ENCODE measurements around the gene CFC1. TPM values are rescaled to one million over a fixed set of nuclear protein-coding genes. Genes with fewer than 3 reads are reported as not detected.
"Not testable (repeated sequence)": the region's sequence is repeated elsewhere in the genome, so short reads cannot be mapped to it uniquely, and the experiment has no call there.

Gene CFC1
- total and polyA plus RNA-seq, 4 donors, result 3.3 to 21.4 (median 11.6) TPM

DNA sequence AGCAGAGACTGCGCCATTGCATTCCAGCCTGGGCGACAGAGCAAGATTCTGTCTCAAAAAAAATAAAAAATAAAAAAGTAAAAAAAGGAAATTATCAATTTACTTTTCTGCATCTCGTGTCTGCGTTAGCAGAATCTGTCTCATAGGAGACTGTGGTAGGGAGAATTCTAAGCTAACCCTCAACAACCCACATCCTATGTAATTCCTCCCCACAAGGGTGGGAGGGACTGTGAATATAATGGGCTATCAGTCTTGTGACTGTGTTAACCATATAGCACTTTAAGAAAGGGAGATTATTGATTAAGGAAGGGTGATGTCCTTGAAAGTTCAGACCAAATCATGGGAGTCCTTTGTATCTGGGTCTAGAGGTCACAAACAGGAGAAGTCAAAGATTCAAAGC is 33.2 kb downstream of the CFC1 start:
- not testable (repeated sequence) for H3K9me3 ChIP-seq (ENCODE audit: control insufficient read depth, insufficient read depth, low read length); H3K4me3 ChIP-seq (ENCODE audit: low read depth, low read length); H3K27ac ChIP-seq (ENCODE audit: low read depth, low read length); H3K27me3 ChIP-seq (ENCODE audit: control insufficient read depth, insufficient read depth, low read length); DNase-seq (ENCODE audit: low read depth in 4 of 6, low spot score in 6 of 6); H3K36me3 ChIP-seq (ENCODE audit: control insufficient read depth, insufficient read depth, low read length); H3K4me1 ChIP-seq (ENCODE audit: control insufficient read depth, insufficient read depth, low read length)
- no CpG with 5 or more reads among the region's 4 CpGs for WGBS (ENCODE audit: insufficient coverage)

DNA sequence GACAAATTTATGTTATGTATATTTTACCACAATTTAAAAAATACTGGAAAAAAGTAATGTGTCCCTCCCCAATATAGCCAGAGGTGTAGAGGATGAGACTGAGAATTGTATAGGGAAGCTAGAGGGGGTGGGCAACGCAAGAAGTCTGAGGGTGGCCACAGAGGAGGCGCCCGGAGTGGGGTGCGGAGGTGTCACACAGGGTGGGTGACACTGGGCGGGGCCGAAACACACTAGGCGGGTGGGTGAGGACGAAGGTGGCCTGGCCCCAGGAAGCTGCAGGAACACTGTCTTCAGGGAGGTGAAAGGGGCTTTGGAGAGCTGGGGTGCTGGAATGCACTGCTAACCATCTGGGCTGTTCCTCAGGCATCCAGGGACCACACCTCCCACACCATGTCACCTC is 42.9 kb downstream of the CFC1 start:
- no CpG with 5 or more reads among the region's 8 CpGs for WGBS (ENCODE audit: insufficient coverage)
- H3K36me3 ChIP-seq (ENCODE audit: control insufficient read depth, insufficient read depth, low read length); H3K4me3 ChIP-seq (ENCODE audit: low read depth, low read length); H3K27me3 ChIP-seq (ENCODE audit: control insufficient read depth, insufficient read depth, low read length); DNase-seq (ENCODE audit: low read depth in 4 of 6, low spot score in 6 of 6); H3K4me1 ChIP-seq (ENCODE audit: control insufficient read depth, insufficient read depth, low read length); H3K9me3 ChIP-seq (ENCODE audit: control insufficient read depth, insufficient read depth, low read length); H3K27ac ChIP-seq (ENCODE audit: low read depth, low read length): not testable (repeated sequence)

DNA sequence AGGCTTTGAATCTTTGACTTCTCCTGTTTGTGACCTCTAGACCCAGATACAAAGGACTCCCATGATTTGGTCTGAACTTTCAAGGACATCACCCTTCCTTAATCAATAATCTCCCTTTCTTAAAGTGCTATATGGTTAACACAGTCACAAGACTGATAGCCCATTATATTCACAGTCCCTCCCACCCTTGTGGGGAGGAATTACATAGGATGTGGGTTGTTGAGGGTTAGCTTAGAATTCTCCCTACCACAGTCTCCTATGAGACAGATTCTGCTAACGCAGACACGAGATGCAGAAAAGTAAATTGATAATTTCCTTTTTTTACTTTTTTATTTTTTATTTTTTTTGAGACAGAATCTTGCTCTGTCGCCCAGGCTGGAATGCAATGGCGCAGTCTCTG is 45.2 kb downstream of the CFC1 start:
- not testable (repeated sequence) for H3K27me3 ChIP-seq (ENCODE audit: control insufficient read depth, insufficient read depth, low read length); H3K36me3 ChIP-seq (ENCODE audit: control insufficient read depth, insufficient read depth, low read length); H3K4me1 ChIP-seq (ENCODE audit: control insufficient read depth, insufficient read depth, low read length); H3K9me3 ChIP-seq (ENCODE audit: control insufficient read depth, insufficient read depth, low read length); H3K27ac ChIP-seq (ENCODE audit: low read depth, low read length); H3K4me3 ChIP-seq (ENCODE audit: low read depth, low read length); DNase-seq (ENCODE audit: low read depth in 4 of 6, low spot score in 6 of 6)
- WGBS (ENCODE audit: insufficient coverage), result no CpG with 5 or more reads among the region's 4 CpGs

GRCh38 chr2:130549475-130549874 is 49.9 kb downstream of the CFC1 start:
- not testable (repeated sequence) for H3K9me3 ChIP-seq (ENCODE audit: control insufficient read depth, insufficient read depth, low read length); DNase-seq (ENCODE audit: low read depth in 4 of 6, low spot score in 6 of 6); H3K36me3 ChIP-seq (ENCODE audit: control insufficient read depth, insufficient read depth, low read length); H3K27ac ChIP-seq (ENCODE audit: low read depth, low read length); H3K4me1 ChIP-seq (ENCODE audit: control insufficient read depth, insufficient read depth, low read length); H3K4me3 ChIP-seq (ENCODE audit: low read depth, low read length); H3K27me3 ChIP-seq (ENCODE audit: control insufficient read depth, insufficient read depth, low read length)
- WGBS (ENCODE audit: insufficient coverage), result no CpG with 5 or more reads among the region's 27 CpGs

DNA sequence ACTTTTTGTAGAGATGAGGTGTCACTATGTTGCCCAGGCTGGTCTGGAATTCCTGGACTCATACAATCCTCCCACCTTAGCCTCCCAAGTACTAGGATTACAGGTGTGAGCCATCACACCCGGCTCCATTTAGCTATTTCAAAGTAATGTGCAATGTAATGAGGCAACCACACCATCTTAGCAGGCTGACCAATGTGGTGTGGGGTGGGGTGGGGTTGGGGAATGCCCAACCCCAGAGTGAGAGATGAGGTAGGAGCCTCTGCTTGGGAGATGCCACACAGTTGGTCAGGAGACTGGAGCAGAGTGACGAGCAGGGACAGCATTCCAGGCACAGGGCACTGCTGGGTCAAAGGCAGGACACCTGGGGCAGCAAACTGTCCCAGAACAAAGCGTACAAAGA is 51.0 kb downstream of the CFC1 start:
- H3K9me3 ChIP-seq (ENCODE audit: control insufficient read depth, insufficient read depth, low read length); H3K4me1 ChIP-seq (ENCODE audit: control insufficient read depth, insufficient read depth, low read length); H3K27ac ChIP-seq (ENCODE audit: low read depth, low read length); DNase-seq (ENCODE audit: low read depth in 4 of 6, low spot score in 6 of 6); H3K36me3 ChIP-seq (ENCODE audit: control insufficient read depth, insufficient read depth, low read length); H3K4me3 ChIP-seq (ENCODE audit: low read depth, low read length); H3K27me3 ChIP-seq (ENCODE audit: control insufficient read depth, insufficient read depth, low read length): not testable (repeated sequence)
- no CpG with 5 or more reads among the region's 3 CpGs for WGBS (ENCODE audit: insufficient coverage)

- not testable (repeated sequence) for H3K36me3 ChIP-seq (ENCODE audit: control insufficient read depth, insufficient read depth, low read length); H3K4me3 ChIP-seq (ENCODE audit: low read depth, low read length); H3K27me3 ChIP-seq (ENCODE audit: control insufficient read depth, insufficient read depth, low read length); H3K27ac ChIP-seq (ENCODE audit: low read depth, low read length); H3K9me3 ChIP-seq (ENCODE audit: control insufficient read depth, insufficient read depth, low read length); H3K4me1 ChIP-seq (ENCODE audit: control insufficient read depth, insufficient read depth, low read length); DNase-seq (ENCODE audit: low read depth in 4 of 6, low spot score in 6 of 6)
- whole genome bisulfite sequencing (ENCODE audit: insufficient coverage), result no CpG with 5 or more reads among the region's 5 CpGs
Measured at GRCh38 chr2:130544978-130545377, 54.4 kb downstream of the CFC1 start.

GRCh38 chr2:130543785-130544528 is 55.4 kb downstream of the CFC1 start:
- WGBS (ENCODE audit: insufficient coverage), result no CpG with 5 or more reads among the region's 12 CpGs
- H3K4me3 ChIP-seq (ENCODE audit: low read depth, low read length); H3K4me1 ChIP-seq (ENCODE audit: control insufficient read depth, insufficient read depth, low read length); DNase-seq (ENCODE audit: low read depth in 4 of 6, low spot score in 6 of 6); H3K27ac ChIP-seq (ENCODE audit: low read depth, low read length); H3K27me3 ChIP-seq (ENCODE audit: control insufficient read depth, insufficient read depth, low read length); H3K9me3 ChIP-seq (ENCODE audit: control insufficient read depth, insufficient read depth, low read length); H3K36me3 ChIP-seq (ENCODE audit: control insufficient read depth, insufficient read depth, low read length): not testable (repeated sequence)

- H3K9me3 ChIP-seq (ENCODE audit: control insufficient read depth, insufficient read depth, low read length); DNase-seq (ENCODE audit: low read depth in 4 of 6, low spot score in 6 of 6); H3K27me3 ChIP-seq (ENCODE audit: control insufficient read depth, insufficient read depth, low read length); H3K4me1 ChIP-seq (ENCODE audit: control insufficient read depth, insufficient read depth, low read length); H3K36me3 ChIP-seq (ENCODE audit: control insufficient read depth, insufficient read depth, low read length); H3K27ac ChIP-seq (ENCODE audit: low read depth, low read length); H3K4me3 ChIP-seq (ENCODE audit: low read depth, low read length): not testable (repeated sequence)
- WGBS (ENCODE audit: insufficient coverage), result no CpG with 5 or more reads among the region's 4 CpGs
Measured at GRCh38 chr2:130542789-130543188, 56.6 kb downstream of the CFC1 start.

Small RNA genes within 50 kb of the gene (small RNA-seq; reads per million reads assigned to genes)
- gene RF00017 (ENCODE audit: low replicate concordance), result not detected
- not detected for gene RNU6-848P (ENCODE audit: low replicate concordance)

Other genes with a start within 250 kb of the CFC1 start
- gene PTPN18, start 243.5 kb downstream of the CFC1 start, total RNA-seq, result 10 to 100 TPM; 18.2 to 21.7 TPM
- 10 to 100 TPM; 30.0 to 37.6 TPM for gene PTPN18, start 243.5 kb downstream of the CFC1 start, polyA plus RNA-seq (ENCODE audit: insufficient read length in 2 of 2)
- gene POTEI, start 90.2 kb downstream of the CFC1 start, total RNA-seq, result under 1 TPM; 0.59 to 0.72 TPM
- 1 to 10 TPM in 1 of 2 donors, under 1 TPM in 1; 0.95 to 1.1 TPM for gene POTEI, start 90.2 kb downstream of the CFC1 start, polyA plus RNA-seq (ENCODE audit: insufficient read length in 2 of 2)
- gene CFC1B, start 78.4 kb downstream of the CFC1 start, total RNA-seq, result under 1 TPM; 0.44 to 0.50 TPM
- gene CFC1B, start 78.4 kb downstream of the CFC1 start, polyA plus RNA-seq (ENCODE audit: insufficient read length in 2 of 2), result under 1 TPM in 1 of 2 donors, not detected in 1; 0.63 TPM
- gene POTEJ, start 11.9 kb upstream of the CFC1 start, total RNA-seq, result under 1 TPM; 0.10 to 0.11 TPM
- gene POTEJ, start 11.9 kb upstream of the CFC1 start, polyA plus RNA-seq (ENCODE audit: insufficient read length in 2 of 2), result not detected
- gene GPR148, start 129.5 kb upstream of the CFC1 start, total RNA-seq, result not detected
- gene GPR148, start 129.5 kb upstream of the CFC1 start, polyA plus RNA-seq (ENCODE audit: insufficient read length in 2 of 2), result under 1 TPM in 1 of 2 donors, not detected in 1; 0.33 TPM
- 10 to 100 TPM in 1 of 2 donors, 1 to 10 TPM in 1; 4.5 to 11.4 TPM for gene AMER3, start 156.0 kb upstream of the CFC1 start, total RNA-seq
- gene AMER3, start 156.0 kb upstream of the CFC1 start, polyA plus RNA-seq (ENCODE audit: insufficient read length in 2 of 2), result 10 to 100 TPM; 11.0 to 11.4 TPM
- gene ARHGEF4, start 237.3 kb upstream of the CFC1 start, total RNA-seq, result 10 to 100 TPM; 61.6 to 71.0 TPM
- gene ARHGEF4, start 237.3 kb upstream of the CFC1 start, polyA plus RNA-seq (ENCODE audit: insufficient read length in 2 of 2), result 100 to 1,000 TPM; 203 to 210 TPM